ENCODE results near the gene ERMARD.

Gene ERMARD

DNA sequence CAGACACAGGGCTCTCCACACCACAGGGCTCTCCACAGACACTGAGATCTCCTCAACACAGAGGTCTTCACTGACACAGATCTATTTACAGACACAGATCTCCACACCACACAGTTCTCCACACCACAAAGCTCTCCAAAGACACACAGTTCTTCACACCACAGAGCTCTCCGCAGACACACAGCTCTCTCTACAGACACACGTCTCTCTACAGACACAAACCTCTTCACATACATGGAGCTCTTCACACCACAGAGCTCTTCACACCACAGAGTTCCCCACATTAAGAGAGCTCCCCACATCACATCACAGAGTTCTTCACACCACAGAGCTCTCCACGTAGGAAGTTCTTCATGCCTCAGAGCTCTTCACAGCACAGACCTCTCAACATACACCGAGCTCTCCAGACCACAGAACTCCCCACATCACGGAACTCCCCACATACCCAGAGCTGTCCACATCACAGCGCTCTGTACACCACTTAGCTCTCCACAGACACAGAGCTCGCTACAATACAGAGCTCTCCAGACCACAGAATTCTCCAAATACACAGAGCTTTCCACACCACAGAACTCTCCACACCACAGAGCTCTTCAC is 53.9 kb downstream of the ERMARD start:
- TF ChIP-seq, protein P1, sequence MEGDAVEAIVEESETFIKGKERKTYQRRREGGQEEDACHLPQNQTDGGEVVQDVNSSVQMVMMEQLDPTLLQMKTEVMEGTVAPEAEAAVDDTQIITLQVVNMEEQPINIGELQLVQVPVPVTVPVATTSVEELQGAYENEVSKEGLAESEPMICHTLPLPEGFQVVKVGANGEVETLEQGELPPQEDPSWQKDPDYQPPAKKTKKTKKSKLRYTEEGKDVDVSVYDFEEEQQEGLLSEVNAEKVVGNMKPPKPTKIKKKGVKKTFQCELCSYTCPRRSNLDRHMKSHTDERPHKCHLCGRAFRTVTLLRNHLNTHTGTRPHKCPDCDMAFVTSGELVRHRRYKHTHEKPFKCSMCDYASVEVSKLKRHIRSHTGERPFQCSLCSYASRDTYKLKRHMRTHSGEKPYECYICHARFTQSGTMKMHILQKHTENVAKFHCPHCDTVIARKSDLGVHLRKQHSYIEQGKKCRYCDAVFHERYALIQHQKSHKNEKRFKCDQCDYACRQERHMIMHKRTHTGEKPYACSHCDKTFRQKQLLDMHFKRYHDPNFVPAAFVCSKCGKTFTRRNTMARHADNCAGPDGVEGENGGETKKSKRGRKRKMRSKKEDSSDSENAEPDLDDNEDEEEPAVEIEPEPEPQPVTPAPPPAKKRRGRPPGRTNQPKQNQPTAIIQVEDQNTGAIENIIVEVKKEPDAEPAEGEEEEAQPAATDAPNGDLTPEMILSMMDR (IDR thresholded peaks at IDR 0.05; ENCODE audit: control insufficient read depth, extremely low read depth, insufficient read depth), result no peak
- DNase-seq (ENCODE audit: low read depth), result no peak

DNA sequence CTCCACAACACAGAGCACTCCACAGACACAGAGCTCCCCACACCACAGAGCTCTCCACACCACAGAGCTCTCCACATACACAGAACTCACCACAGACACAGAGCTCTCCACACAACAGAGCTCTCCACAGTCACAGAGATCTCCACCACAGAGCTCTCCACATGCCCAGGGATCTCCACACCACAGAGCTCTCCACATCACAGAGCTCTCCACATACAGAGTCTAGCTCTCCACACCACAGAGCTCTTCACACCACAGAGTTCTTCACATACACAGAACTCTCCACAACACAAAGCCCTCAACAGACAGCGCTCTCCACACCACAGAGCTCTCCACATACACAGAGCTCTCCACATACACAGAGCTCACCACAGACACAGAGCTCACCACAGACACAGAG is 55.3 kb downstream of the ERMARD start:
- DNase-seq (ENCODE audit: low read depth), result no peak
- TF ChIP-seq, protein P1 (IDR thresholded peaks at IDR 0.05; ENCODE audit: control insufficient read depth, extremely low read depth, insufficient read depth), result no peak
- no peak overlapping the region for H3K4me3 ChIP-seq (ENCODE audit: low read depth, low read length)

More for the DNA sequence above, 53.9 kb downstream of the ERMARD start:
- H3K4me3 ChIP-seq (ENCODE audit: low read depth, low read length), result no peak overlapping the region

DNA sequence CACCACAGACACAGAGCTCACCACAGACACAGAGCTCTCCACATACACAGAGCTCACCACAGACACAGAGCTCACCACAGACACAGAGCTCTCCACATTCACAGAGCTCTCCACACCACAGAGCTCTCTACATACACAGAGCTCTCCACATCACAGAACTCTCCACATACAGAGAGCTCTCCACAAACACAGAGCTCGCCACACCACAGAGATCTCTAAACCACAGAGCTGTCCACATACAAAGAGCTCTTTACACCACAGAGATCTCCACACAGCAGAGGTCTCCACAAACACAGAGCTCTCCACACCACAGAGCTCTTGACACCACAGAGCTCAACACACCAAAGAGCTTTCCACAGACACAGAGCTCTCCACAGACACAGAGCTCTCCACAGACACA is 55.8 kb downstream of the ERMARD start:
- no peak for DNase-seq (ENCODE audit: low read depth)
- TF ChIP-seq, protein P1 (IDR thresholded peaks at IDR 0.05; ENCODE audit: control insufficient read depth, extremely low read depth, insufficient read depth), result no peak
- no peak overlapping the region for H3K4me3 ChIP-seq (ENCODE audit: low read depth, low read length)

DNA sequence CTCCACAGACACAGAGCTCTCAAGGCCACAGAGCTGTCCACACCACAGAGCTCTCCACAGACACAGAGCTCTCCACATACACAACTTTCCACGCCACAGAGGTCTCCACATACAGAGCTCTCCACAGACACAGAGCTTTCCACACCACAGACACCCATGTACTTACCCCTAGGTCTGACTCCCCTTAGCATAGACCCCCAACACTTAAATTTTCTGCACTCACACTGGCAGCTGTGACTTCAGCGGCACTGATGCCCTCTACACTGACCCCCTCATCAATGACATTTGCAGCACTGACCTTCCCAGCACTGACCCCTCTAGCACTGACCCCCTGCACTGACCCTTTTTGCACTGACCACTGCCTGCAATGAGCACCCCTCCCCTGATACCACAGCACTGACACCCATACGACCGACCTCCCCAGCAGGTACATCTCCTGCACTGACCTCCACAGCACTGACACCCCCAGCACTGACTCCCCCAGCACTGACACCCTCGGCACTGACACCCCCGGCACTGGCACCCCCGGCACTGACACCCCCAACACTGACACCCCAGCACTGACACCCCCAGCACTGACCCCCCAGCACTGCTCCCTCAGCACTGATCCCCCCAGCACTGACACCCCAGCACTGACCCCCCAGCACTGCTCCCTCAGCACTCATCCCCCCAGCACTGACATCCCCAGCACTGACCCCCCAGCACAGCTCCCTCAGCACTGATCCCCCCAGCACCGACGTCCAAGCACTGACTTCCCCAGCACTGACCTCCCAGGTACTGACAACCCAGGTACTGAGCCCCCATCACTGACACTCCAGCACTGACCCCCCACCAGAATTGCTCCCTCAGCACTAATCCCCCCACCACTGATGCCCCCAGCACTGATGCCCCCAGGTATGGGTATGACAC is 56.5 kb downstream of the ERMARD start:
- H3K4me3 ChIP-seq (ENCODE audit: low read depth, low read length), result no peak overlapping the region
- TF ChIP-seq, protein P1 (IDR thresholded peaks at IDR 0.05; ENCODE audit: control insufficient read depth, extremely low read depth, insufficient read depth), result no peak
- no peak for DNase-seq (ENCODE audit: low read depth)

DNA sequence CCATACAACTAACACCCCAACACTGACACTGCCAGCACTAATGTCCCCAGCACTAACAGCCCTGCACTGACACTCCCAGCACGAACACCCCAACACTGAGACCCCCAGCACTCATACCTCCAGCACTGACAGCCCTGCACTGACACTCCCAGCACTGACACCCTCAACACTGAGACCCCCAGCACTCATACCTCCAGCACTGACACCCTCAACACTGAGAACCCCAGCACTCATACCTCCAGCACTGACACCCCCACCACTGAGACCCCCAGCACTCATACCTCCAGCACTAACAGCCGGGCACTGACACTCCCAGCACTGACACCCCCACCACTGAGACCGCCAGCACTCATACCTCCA is 57.2 kb downstream of the ERMARD start:
- no peak for DNase-seq (ENCODE audit: low read depth)
- TF ChIP-seq, protein P1 (IDR thresholded peaks at IDR 0.05; ENCODE audit: control insufficient read depth, extremely low read depth, insufficient read depth), result no peak
- H3K4me3 ChIP-seq (ENCODE audit: low read depth, low read length), result no peak overlapping the region

DNA sequence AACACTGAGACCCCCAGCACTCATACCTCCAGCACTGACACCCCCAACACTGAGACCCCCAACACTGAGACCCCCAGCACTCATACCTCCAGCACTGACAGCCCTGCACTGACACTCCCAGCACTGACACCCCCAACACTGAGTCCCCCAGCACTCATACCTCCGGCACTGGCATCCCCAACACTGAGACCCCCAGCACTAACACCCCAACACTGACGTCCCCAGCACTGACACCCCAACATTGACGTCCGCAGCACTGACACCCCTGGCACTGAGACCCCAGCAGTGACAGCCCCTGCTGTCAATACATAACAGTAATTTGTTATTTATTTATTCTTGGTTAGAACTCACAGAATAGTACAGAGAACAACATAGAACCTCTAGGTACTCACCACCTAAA is 58.0 kb downstream of the ERMARD start:
- TF ChIP-seq, protein P1 (IDR thresholded peaks at IDR 0.05; ENCODE audit: control insufficient read depth, extremely low read depth, insufficient read depth), result no peak
- no peak for DNase-seq (ENCODE audit: low read depth)

More for the DNA sequence above, 58.0 kb downstream of the ERMARD start:
- H3K4me3 ChIP-seq (ENCODE audit: low read depth, low read length), result no peak overlapping the region
